Breast epithelium (tissue), 3 donors: ENCODE results near the gene TEPSIN.

Experiments
- POLR2A ChIP-seq: fragments of 450-650 bp; IDR thresholded peaks from one replicate; pipeline ENCODE4 v1.6.1; 2016; ENCODE audit warnings: antibody characterized with exemption, mild to moderate bottlenecking, moderate library complexity
- POLR2AphosphoS5 ChIP-seq, 3 donors: sonication (generic); formaldehyde crosslinking; IDR thresholded peaks; one replicate each; pipeline ENCODE4 v1.6.1; 2017; ENCODE audit warnings: antibody characterized with exemption in 3 of 3
- TF ChIP-seq, protein P1 (sequence below), 3 donors: fragments of 450-650 bp; IDR thresholded peaks; one replicate each; pipeline ENCODE4 v1.5.1; 2016 to 2017; ENCODE audit warnings: antibody characterized with exemption in 3 of 3, mild to moderate bottlenecking in 3 of 3, moderate library complexity in 3 of 3

DNA sequence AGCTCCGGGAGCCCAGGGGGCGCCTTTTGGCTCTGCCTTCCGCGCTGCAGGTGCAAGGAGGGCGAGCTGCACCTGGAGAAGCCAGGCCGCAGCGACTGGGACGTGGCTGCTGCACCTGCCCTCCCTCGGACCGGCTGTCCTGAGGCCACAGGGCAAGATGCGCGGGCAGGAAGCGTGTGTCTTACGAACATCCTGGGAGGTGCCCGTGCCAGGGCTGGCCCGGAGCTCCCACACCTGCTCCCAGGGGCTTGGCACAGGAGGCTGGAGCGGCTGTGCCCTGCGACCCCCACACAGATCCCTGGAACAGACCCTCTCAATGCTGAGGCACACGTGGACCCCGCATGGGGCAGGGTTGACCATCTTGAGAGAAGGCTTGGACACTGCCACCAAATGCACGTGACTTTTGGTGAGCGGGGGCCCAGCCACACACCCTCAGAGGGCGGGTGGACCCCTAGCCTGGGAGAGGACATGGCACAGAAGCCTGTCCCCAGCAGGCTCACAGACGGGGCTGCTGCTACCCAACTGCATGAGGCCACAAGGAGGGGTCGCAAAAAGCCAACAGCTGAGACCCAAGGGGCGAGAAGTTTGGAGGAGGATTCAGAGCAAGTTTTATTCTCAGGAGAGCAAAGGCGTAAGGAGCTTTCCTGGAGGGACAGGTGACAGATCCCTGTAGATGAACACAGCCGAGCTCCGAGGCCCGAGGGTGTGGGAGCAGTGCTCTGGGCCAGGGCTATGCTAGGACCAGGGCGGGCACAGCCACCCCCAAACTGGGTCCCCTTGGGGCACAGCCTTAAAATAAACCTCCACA lies 11.6 kb upstream of the TEPSIN start:
- TF ChIP-seq, protein P1, sequence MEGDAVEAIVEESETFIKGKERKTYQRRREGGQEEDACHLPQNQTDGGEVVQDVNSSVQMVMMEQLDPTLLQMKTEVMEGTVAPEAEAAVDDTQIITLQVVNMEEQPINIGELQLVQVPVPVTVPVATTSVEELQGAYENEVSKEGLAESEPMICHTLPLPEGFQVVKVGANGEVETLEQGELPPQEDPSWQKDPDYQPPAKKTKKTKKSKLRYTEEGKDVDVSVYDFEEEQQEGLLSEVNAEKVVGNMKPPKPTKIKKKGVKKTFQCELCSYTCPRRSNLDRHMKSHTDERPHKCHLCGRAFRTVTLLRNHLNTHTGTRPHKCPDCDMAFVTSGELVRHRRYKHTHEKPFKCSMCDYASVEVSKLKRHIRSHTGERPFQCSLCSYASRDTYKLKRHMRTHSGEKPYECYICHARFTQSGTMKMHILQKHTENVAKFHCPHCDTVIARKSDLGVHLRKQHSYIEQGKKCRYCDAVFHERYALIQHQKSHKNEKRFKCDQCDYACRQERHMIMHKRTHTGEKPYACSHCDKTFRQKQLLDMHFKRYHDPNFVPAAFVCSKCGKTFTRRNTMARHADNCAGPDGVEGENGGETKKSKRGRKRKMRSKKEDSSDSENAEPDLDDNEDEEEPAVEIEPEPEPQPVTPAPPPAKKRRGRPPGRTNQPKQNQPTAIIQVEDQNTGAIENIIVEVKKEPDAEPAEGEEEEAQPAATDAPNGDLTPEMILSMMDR (IDR thresholded peaks at IDR 0.05): no peak
- TF ChIP-seq POLR2AphosphoS5 (IDR thresholded peaks at IDR 0.05) (no peak), POLR2A (no peak)
